GM23248 (cell line): Measurements from ENCODE around the gene MAMDC2. TPM values are rescaled to one million over a fixed set of nuclear protein-coding genes. Genes with fewer than 3 reads are reported as not detected.

Experiments used
- DNase-seq: peaks from one replicate; pipeline ENCODE4 v3.0.0-alpha.2; 2015
- H2AFZ ChIP-seq: fragments of 200-600 bp; sonication (generic); 2 replicates; pipeline ENCODE4 v1.6.1; 2016; ENCODE audit warnings: antibody characterized with exemption
- H3F3A ChIP-seq: fragments of 200-600 bp; sonication (generic); 2 replicates; pipeline ENCODE4 v1.6.1; 2016; ENCODE audit warnings: mild to moderate bottlenecking, antibody characterized with exemption, mixed run types; ENCODE audit not compliant: insufficient read depth
- H3K27ac ChIP-seq: fragments of 200-600 bp; sonication (generic); 2 replicates; pipeline ENCODE4 v1.5.1; 2016; ENCODE audit warnings: mild to moderate bottlenecking
- H3K27me3 ChIP-seq: fragments of 200-600 bp; sonication (generic); replicated peaks from 2 replicates; pipeline ENCODE4 v1.6.1; 2016; ENCODE audit warnings: mild to moderate bottlenecking; ENCODE audit not compliant: insufficient read depth
- H3K36me3 ChIP-seq: fragments of 200-600 bp; sonication (generic); 2 replicates; pipeline ENCODE4 v1.6.1; 2016; ENCODE audit warnings: low read depth, mild to moderate bottlenecking
- H3K4me1 ChIP-seq: fragments of 200-600 bp; sonication (generic); 2 replicates; pipeline ENCODE4 v1.6.1; 2016; ENCODE audit warnings: mild to moderate bottlenecking; ENCODE audit not compliant: insufficient read depth
- H3K4me2 ChIP-seq: fragments of 200-600 bp; sonication (generic); one replicate; pipeline ENCODE4 v1.6.1; 2016; ENCODE audit warnings: mild to moderate bottlenecking; ENCODE audit not compliant: unreplicated experiment
- H3K4me3 ChIP-seq: fragments of 200-600 bp; sonication (generic); 2 replicates; pipeline ENCODE4 v1.5.1; 2016; ENCODE audit warnings: mild to moderate bottlenecking
- H3K79me2 ChIP-seq: fragments of 200-600 bp; sonication (generic); 2 replicates; pipeline ENCODE4 v1.6.1; 2016; ENCODE audit warnings: mild to moderate bottlenecking; ENCODE audit not compliant: insufficient read depth
- H3K9ac ChIP-seq: fragments of 200-600 bp; sonication (generic); 2 replicates; pipeline ENCODE4 v1.6.1; 2016; ENCODE audit warnings: mild to moderate bottlenecking
- H3K9me2 ChIP-seq: fragments of 200-600 bp; sonication (generic); 2 replicates; pipeline ENCODE4 v1.6.1; 2016; ENCODE audit warnings: mixed run types, mild to moderate bottlenecking, moderate library complexity; ENCODE audit not compliant: insufficient read depth
- H3K9me3 ChIP-seq: fragments of 200-600 bp; sonication (generic); one replicate; pipeline ENCODE4 v1.6.1; 2017; ENCODE audit warnings: low read depth
- H4K20me1 ChIP-seq: fragments of 200-600 bp; sonication (generic); 2 replicates; pipeline ENCODE4 v1.6.0; 2016; ENCODE audit not compliant: insufficient read depth
- EZH2 ChIP-seq: fragments of 200-600 bp; sonication (generic); IDR thresholded peaks from 2 replicates; pipeline ENCODE4 v1.6.1; 2018; ENCODE audit warnings: antibody characterized with exemption, mild to moderate bottlenecking; ENCODE audit not compliant: insufficient read depth, poor library complexity, severe bottlenecking
- EZH2phosphoT487 ChIP-seq: fragments of 200-600 bp; sonication (generic); IDR thresholded peaks from 2 replicates; pipeline ENCODE4 v1.6.1; 2018; ENCODE audit warnings: antibody characterized with exemption, moderate library complexity, mild to moderate bottlenecking, low read depth; ENCODE audit not compliant: insufficient read depth
- WGBS, 2 experiments: methylation state at CpG; one replicate each; pipeline ENCODE4 v1.1.6; 2015 to 2017; ENCODE audit warnings: low lambda C conversion rate in 2 of 2, low coverage in 1 of 2; ENCODE audit errors: missing lambda C conversion rate in 2 of 2; 5-methylcytosine and 5-hydroxymethylcytosine counted together
- in situ Hi-C: fragments of 300-500 bp; cut with MboI; formaldehyde crosslinking; loops from 2 replicates; pipeline ENCODE4 v1.15.0; 2020
- polyA plus RNA-seq: library from polyadenylated mRNA; unstranded; fragments of >200 nt; fragmentation: Nextera tagmentation; extraction: Ambion mirVana; gene quantifications from 2 replicates; pipeline ENCODE4 v1.2.1, GENCODE V29; 2016
- total RNA-seq: library from RNA; depleted of rRNA; stranded (reverse); fragments of >200 nt; shearing (Covaris generic); gene quantifications from 2 replicates; pipeline ENCODE4 v1.2.3, GENCODE V29; 2014

MAMDC2 gene
- total and polyA plus RNA-seq, 2 experiments from 2014 or later = 0.45 TPM; not detected in 1

DNA sequence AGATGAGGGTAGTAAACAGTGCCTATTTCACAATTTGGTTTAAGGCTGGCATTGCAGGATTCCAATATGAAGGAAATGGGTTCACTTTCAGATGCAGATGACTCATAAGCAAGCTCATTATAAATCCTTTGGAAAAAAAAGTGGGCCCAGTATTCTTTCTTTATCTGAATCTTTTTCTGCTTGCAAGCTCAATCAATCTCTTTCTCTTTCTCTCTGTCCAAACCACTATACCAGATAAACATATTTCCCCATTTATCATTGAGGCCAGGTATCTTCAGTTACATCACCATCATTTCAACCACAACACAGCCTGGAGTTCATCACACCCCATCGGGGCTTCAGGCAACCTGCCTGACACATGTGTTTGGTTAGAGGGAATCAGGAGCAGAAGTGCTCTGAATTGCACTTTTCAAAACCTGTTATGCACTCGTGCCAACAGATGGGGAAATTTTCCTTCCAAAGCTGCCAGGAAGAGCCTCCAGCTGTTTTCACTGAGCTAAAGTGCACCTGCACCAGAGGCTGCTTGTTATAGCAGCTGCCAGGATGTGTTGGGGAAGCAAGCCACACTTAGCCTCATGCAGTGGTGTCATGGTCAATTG is 30.0 kb upstream of the MAMDC2 start:
- no peaks in the 10 kb centered on the region for H3K9me2 ChIP-seq
- no peak overlapping the region for H2AFZ ChIP-seq
- H3F3A ChIP-seq = no peaks in the 10 kb centered on the region
- 0 out of 2 replicates have a peak, but pooled peaks cover 5% of the 10 kb centered on the region for H3K4me1 ChIP-seq
- H3K79me2 ChIP-seq = no peaks in the 10 kb centered on the region
- no peak overlapping the region for H3K9ac ChIP-seq
- H3K9me3 ChIP-seq = no peaks in the 10 kb centered on the region
- peaks cover 51% of the 10 kb centered on the region for H3K27me3 ChIP-seq
- H3K4me2 ChIP-seq = no peak overlapping the region
- in situ Hi-C loops = no loop called here
- peak; percentile 63 for DNase-seq
- no peak overlapping the region for H3K4me3 ChIP-seq
- no peaks in the 10 kb centered on the region for H4K20me1 ChIP-seq
- no peak for TF ChIP-seq EZH2
- TF ChIP-seq EZH2phosphoT487 = no peak
- no peaks in the 10 kb centered on the region for H3K36me3 ChIP-seq
- 5% methylated on average over 2 of the region's 2 CpGs for WGBS, 2 experiments
- no peak overlapping the region for H3K27ac ChIP-seq

DNA sequence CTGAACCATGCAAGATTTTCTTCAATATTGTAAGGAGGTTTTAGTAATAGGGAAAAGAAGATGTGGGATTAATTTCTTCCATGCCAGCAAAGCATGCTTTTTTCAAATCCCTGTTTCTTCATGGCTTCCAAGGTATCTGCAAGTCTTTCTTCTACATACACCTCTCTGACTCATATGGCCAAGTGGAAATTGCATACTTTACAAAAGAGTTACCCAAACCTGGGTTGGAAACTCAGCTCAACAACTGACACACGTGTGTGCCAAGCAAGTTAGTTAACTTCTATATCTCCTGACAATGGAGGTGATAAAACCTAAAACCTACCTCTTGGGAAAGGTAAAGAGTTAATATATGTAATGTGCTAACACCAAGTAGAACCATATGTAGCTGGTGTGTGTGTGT is 28.5 kb upstream of the MAMDC2 start:
- Histone ChIP-seq H3K79me2 (no peaks in the 10 kb centered on the region), H3K9me2 (no peaks in the 10 kb centered on the region), H3K36me3 (no peaks in the 10 kb centered on the region), H3F3A (no peaks in the 10 kb centered on the region), H3K27me3 (peaks cover 46% of the 10 kb centered on the region), H3K4me3 (no peak overlapping the region), H4K20me1 (no peaks in the 10 kb centered on the region), H3K4me2 (no peak overlapping the region), H3K9me3 (no peaks in the 10 kb centered on the region), H3K9ac (no peak overlapping the region), H3K4me1 (0 out of 2 replicates have a peak, but pooled peaks cover 5% of the 10 kb centered on the region), H2AFZ (no peak overlapping the region), H3K27ac (no peak overlapping the region)
- in situ Hi-C loops = no loop called here
- DNase-seq = no peak
- TF ChIP-seq EZH2phosphoT487 (no peak), EZH2 (no peak)
- 77 to 83% methylated on average over 1 of the region's 1 CpG for WGBS, 2 experiments

DNA sequence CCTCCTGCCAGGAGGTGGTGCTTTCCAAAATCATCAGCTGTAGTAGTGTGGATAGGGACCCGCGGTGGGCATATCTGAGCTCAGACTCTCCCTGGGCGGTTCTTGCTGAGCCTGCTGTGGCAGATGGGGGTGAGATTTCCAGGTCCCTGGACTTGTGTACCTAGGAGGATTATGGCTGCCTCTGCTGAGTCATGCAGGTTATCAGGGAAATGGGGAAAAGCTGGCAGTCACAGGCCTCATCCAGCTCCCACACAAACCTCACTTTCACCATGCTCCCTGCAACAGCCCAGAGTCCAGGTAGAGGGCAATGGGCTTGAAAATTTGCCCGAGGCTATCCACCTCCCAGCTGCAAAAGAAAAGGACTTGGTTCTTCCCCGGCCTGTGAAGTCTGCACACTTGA is 23.4 kb upstream of the MAMDC2 start:
- no peak for TF ChIP-seq EZH2phosphoT487
- TF ChIP-seq EZH2 = no peak
- no peaks in the 10 kb centered on the region for H3K9me2 ChIP-seq
- H3K27ac ChIP-seq = no peak overlapping the region
- H3K4me2 ChIP-seq = no peak overlapping the region
- WGBS, 2 experiments = 100% methylated on average over 5 of the region's 5 CpGs
- peaks cover 63% of the 10 kb centered on the region for H3K27me3 ChIP-seq
- H3K4me1 ChIP-seq = peaks cover 15% of the 10 kb centered on the region
- H3K4me3 ChIP-seq = no peak overlapping the region
- H3F3A ChIP-seq = peaks cover 14% of the 10 kb centered on the region
- no peak overlapping the region for H2AFZ ChIP-seq
- no peaks in the 10 kb centered on the region for H3K79me2 ChIP-seq
- H4K20me1 ChIP-seq = no peaks in the 10 kb centered on the region
- in situ Hi-C loops = no loop called here
- no peaks in the 10 kb centered on the region for H3K9me3 ChIP-seq
- H3K36me3 ChIP-seq = no peaks in the 10 kb centered on the region
- H3K9ac ChIP-seq = no peak overlapping the region
- DNase-seq = no peak

DNA sequence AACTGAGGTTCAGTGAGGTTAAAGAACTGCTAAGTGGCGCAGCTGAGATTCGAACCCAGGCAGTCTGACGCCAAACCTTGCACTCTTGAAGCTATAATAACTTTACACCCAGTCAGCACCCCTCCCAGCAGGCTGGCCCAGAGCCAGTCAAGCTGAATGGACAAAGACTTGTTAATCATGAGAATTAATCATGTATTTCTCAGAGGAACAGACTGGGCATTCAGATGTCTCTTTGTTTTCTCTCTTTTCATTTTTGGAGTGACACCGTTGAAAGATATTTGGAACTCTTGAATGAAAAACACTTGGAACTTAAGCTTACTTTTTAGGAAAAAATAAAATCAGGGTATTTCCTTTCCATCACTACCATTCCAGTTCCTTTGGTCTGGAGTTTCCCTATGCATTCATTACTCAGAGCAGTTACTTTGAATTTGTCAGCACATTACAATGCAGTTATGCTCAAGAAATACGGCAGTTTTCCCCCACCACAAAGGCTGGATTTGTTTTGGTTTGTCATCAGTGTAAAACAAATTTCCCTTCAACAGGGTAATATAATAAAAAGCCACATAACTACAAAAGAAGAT is 22.6 kb upstream of the MAMDC2 start:
- Histone ChIP-seq H3K27me3 (peaks cover 65% of the 10 kb centered on the region), H3K36me3 (no peaks in the 10 kb centered on the region), H3F3A (peaks cover 14% of the 10 kb centered on the region), H3K4me2 (peak overlapping the region; percentile 7), H3K9me3 (no peaks in the 10 kb centered on the region), H3K4me1 (peaks cover 15% of the 10 kb centered on the region), H3K79me2 (no peaks in the 10 kb centered on the region), H3K9me2 (no peaks in the 10 kb centered on the region), H3K27ac (peak overlapping the region; percentile 26), H3K4me3 (no peak overlapping the region), H3K9ac (no peak overlapping the region), H4K20me1 (no peaks in the 10 kb centered on the region), H2AFZ (no peak overlapping the region)
- DNase-seq = peak; percentile 91
- in situ Hi-C loops = no loop called here
- TF ChIP-seq EZH2phosphoT487 (peak; percentile 98), EZH2 (no peak)
- WGBS, 2 experiments = 15% methylated on average over 5 of the region's 5 CpGs
